ENCODE measurements around the gene ATP10D. TPM values are rescaled to one million over a fixed set of nuclear protein-coding genes. Genes with fewer than 3 reads are reported as not detected.
"Not testable (repeated sequence)": the region's sequence is repeated elsewhere in the genome, so short reads cannot be mapped to it uniquely, and the experiment has no call there.

ATP10D gene
- polyA plus RNA-seq, 4 donors, result 0.81 to 11.9 (median 3.6) TPM

DNA sequence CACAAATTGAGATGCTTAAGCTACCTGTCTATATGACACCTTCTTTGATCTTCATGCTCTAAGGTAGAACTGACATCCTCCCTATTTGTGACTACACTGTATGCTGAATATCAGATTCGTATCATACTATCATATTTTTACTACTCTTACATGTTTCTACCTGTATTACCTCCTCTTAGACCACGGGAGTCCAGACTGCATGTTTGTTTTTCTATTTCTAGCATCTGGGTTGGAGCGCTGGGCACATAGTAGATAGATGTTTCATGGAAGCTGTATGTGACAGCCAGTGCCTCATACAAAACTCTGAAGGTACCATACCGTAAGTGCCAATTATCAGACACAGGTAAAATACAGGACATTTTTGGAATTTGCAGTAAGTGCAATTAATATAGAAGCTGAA lies 47.6 kb downstream of the ATP10D start:
- Histone ChIP-seq H3K9me3 (ENCODE audit: control insufficient read depth in 2 of 2, insufficient read depth in 1 of 2, low read depth in 1 of 2, low read length in 1 of 2) (no peaks in the 10 kb centered on the region), H3K27me3 (ENCODE audit: control insufficient read depth in 3 of 3, insufficient read depth in 3 of 3, low read length in 3 of 3) (no peaks in the 10 kb centered on the region), H3K4me1 (ENCODE audit: control insufficient read depth in 3 of 3, insufficient read depth in 2 of 3, low read depth in 1 of 3, low read length in 2 of 3) (peaks cover 0 to 3% (median 0%) of the 10 kb centered on the region in 3 donors), H3K36me3 (ENCODE audit: control insufficient read depth in 3 of 3, insufficient read depth in 2 of 3, low read depth in 1 of 3, low read length in 3 of 3) (peaks cover 0 to 2% (median 0%) of the 10 kb centered on the region in 3 donors), H3K27ac (ENCODE audit: low read depth in 1 of 3, low read length in 2 of 3) (no peak overlapping the region), H3K4me3 (ENCODE audit: low read depth in 1 of 3, low read length in 3 of 3) (no peak overlapping the region)
- no peak for FAIRE-seq
- WGBS, 3 donors, result 76 to 89% (median 78%) methylated on average over 4 of the region's 4 CpGs
- DNase-seq, result no peak

- Histone ChIP-seq H3K27me3 (ENCODE audit: control insufficient read depth in 3 of 3, insufficient read depth in 3 of 3, low read length in 3 of 3) (no peaks in the 10 kb centered on the region), H3K36me3 (ENCODE audit: control insufficient read depth in 3 of 3, insufficient read depth in 2 of 3, low read depth in 1 of 3, low read length in 3 of 3) (peaks cover 0 to 5% (median 0%) of the 10 kb centered on the region in 3 donors), H3K4me1 (ENCODE audit: control insufficient read depth in 3 of 3, insufficient read depth in 2 of 3, low read depth in 1 of 3, low read length in 2 of 3) (peaks cover 0 to 3% (median 0%) of the 10 kb centered on the region in 3 donors), H3K4me3 (ENCODE audit: low read depth in 1 of 3, low read length in 3 of 3) (no peak overlapping the region), H3K27ac (ENCODE audit: low read depth in 1 of 3, low read length in 2 of 3) (no peak overlapping the region), H3K9me3 (ENCODE audit: control insufficient read depth in 2 of 2, insufficient read depth in 1 of 2, low read depth in 1 of 2, low read length in 1 of 2) (no peaks in the 10 kb centered on the region)
- no peak for DNase-seq
- WGBS, 3 donors, result 60 to 84% (median 68%) methylated on average over 4 of the region's 4 CpGs
- FAIRE-seq, result no peak
Measured at GRCh38 chr4:47533689-47534347, 48.7 kb downstream of the ATP10D start.

DNA sequence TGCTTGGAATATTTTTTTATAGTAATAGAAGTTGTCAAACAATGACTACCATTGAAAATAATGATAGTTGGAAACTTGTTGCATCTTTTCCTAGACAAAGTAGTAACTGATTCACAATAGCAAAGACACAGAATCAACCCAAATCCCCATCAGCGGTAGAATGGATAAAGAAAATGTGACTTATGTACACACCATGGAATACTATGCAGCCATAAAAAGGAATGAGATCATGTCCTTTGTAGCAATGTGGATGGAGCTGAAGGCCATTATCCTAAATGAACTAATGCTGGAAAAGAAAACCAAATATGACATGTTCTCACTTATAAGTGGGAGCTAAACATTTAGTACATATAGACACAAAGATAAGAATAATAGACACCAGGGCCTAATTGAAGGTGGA lies 49.7 kb downstream of the ATP10D start:
- no peak for DNase-seq
- H3K27ac ChIP-seq (ENCODE audit: low read depth in 1 of 3, low read length in 2 of 3), result no peak overlapping the region
- no peak overlapping the region for H3K4me3 ChIP-seq (ENCODE audit: low read depth in 1 of 3, low read length in 3 of 3)
- H3K27me3 ChIP-seq (ENCODE audit: control insufficient read depth in 3 of 3, insufficient read depth in 3 of 3, low read length in 3 of 3), result no peaks in the 10 kb centered on the region
- no peaks in the 10 kb centered on the region for H3K9me3 ChIP-seq (ENCODE audit: control insufficient read depth in 2 of 2, insufficient read depth in 1 of 2, low read depth in 1 of 2, low read length in 1 of 2)
- peaks cover 0 to 3% (median 0%) of the 10 kb centered on the region in 3 donors for H3K4me1 ChIP-seq (ENCODE audit: control insufficient read depth in 3 of 3, insufficient read depth in 2 of 3, low read depth in 1 of 3, low read length in 2 of 3)
- no peak for FAIRE-seq
- H3K36me3 ChIP-seq (ENCODE audit: control insufficient read depth in 3 of 3, insufficient read depth in 2 of 3, low read depth in 1 of 3, low read length in 3 of 3), result peaks cover 0 to 5% (median 0%) of the 10 kb centered on the region in 3 donors
- WGBS, 3 donors, result 95 to 100% (median 98%) methylated on average over 1 of the region's 1 CpG

GRCh38 chr4:47535567-47536147 lies 50.6 kb downstream of the ATP10D start:
- peak in 1 of 2 donors; percentile 9 for DNase-seq
- no peak for FAIRE-seq
- WGBS, 3 donors, result 89 to 96% (median 93%) methylated on average over 5 of the region's 5 CpGs
- no peaks in the 10 kb centered on the region for H3K9me3 ChIP-seq (ENCODE audit: control insufficient read depth in 2 of 2, insufficient read depth in 1 of 2, low read depth in 1 of 2, low read length in 1 of 2)
- no peak overlapping the region for H3K4me3 ChIP-seq (ENCODE audit: low read depth in 1 of 3, low read length in 3 of 3)
- H3K27ac ChIP-seq (ENCODE audit: low read depth in 1 of 3, low read length in 2 of 3), result no peak overlapping the region
- peaks cover 0 to 5% (median 0%) of the 10 kb centered on the region in 3 donors for H3K36me3 ChIP-seq (ENCODE audit: control insufficient read depth in 3 of 3, insufficient read depth in 2 of 3, low read depth in 1 of 3, low read length in 3 of 3)
- H3K4me1 ChIP-seq (ENCODE audit: control insufficient read depth in 3 of 3, insufficient read depth in 2 of 3, low read depth in 1 of 3, low read length in 2 of 3), result peaks cover 0 to 3% (median 0%) of the 10 kb centered on the region in 3 donors
- no peaks in the 10 kb centered on the region for H3K27me3 ChIP-seq (ENCODE audit: control insufficient read depth in 3 of 3, insufficient read depth in 3 of 3, low read length in 3 of 3)

DNA sequence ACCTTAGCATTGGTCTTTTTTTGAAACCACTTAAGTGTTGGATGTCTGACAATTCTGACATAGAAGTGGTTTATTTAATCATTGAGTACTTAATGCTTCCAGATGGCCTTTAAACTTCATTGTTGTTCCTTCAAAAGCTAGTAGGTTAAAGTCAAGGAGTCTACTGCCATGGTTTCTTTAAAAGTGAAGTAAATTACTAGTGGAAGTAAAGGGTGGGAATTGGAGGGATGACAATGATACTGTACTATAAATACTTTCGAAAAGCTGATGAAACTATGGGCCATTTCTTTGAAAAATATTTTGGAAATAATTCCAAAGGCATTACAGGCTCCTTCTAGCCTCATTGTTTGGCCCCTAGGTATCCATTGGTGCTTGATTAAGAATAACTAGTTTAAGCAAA lies 51.9 kb downstream of the ATP10D start:
- Histone ChIP-seq H3K4me3 (ENCODE audit: low read depth in 1 of 3, low read length in 3 of 3) (no peak overlapping the region), H3K36me3 (ENCODE audit: control insufficient read depth in 3 of 3, insufficient read depth in 2 of 3, low read depth in 1 of 3, low read length in 3 of 3) (peaks cover 0 to 6% (median 0%) of the 10 kb centered on the region in 3 donors), H3K9me3 (ENCODE audit: control insufficient read depth in 2 of 2, insufficient read depth in 1 of 2, low read depth in 1 of 2, low read length in 1 of 2) (no peaks in the 10 kb centered on the region), H3K27ac (ENCODE audit: low read depth in 1 of 3, low read length in 2 of 3) (no peak overlapping the region), H3K4me1 (ENCODE audit: control insufficient read depth in 3 of 3, insufficient read depth in 2 of 3, low read depth in 1 of 3, low read length in 2 of 3) (no peaks in the 10 kb centered on the region), H3K27me3 (ENCODE audit: control insufficient read depth in 3 of 3, insufficient read depth in 3 of 3, low read length in 3 of 3) (no peaks in the 10 kb centered on the region)
- no peak for DNase-seq
- no peak for FAIRE-seq
- WGBS, 3 donors, result 0% methylated on average over 1 of the region's 1 CpG

GRCh38 chr4:47538111-47538824 lies 53.2 kb downstream of the ATP10D start:
- no peak overlapping the region for H3K4me3 ChIP-seq (ENCODE audit: low read depth in 1 of 3, low read length in 3 of 3)
- WGBS, 3 donors, result 89 to 93% (median 91%) methylated on average over 3 of the region's 3 CpGs

DNA sequence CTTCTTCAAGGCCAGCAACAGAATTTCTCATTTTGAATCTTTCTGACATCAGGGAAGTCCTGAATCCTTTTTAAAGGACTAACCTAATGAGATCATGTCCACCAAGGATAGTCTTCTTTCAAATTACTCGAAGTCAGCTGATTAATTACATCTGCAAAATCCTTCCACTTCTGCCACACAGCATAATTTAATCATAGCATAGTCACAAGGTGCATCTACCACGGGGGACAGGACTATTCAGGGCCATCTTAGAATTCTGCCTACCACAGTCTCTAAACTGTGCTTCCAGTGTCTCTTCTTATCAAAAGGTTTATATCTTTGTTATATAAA lies 53.7 kb downstream of the ATP10D start:
- Histone ChIP-seq H3K27me3 (ENCODE audit: control insufficient read depth in 3 of 3, insufficient read depth in 3 of 3, low read length in 3 of 3) (no peaks in the 10 kb centered on the region), H3K36me3 (ENCODE audit: control insufficient read depth in 3 of 3, insufficient read depth in 2 of 3, low read depth in 1 of 3, low read length in 3 of 3) (peaks cover 0 to 10% (median 0%) of the 10 kb centered on the region in 3 donors), H3K4me1 (ENCODE audit: control insufficient read depth in 3 of 3, insufficient read depth in 2 of 3, low read depth in 1 of 3, low read length in 2 of 3) (no peaks in the 10 kb centered on the region), H3K9me3 (ENCODE audit: control insufficient read depth in 2 of 2, insufficient read depth in 1 of 2, low read depth in 1 of 2, low read length in 1 of 2) (no peaks in the 10 kb centered on the region), H3K27ac (ENCODE audit: low read depth in 1 of 3, low read length in 2 of 3) (no peak overlapping the region), H3K4me3 (ENCODE audit: low read depth in 1 of 3, low read length in 3 of 3) (no peak overlapping the region)
- 76 to 83% (median 82%) methylated on average over 2 of the region's 2 CpGs for WGBS, 3 donors
- FAIRE-seq, result no peak
- no peak for DNase-seq

More at GRCh38 chr4:47538111-47538824, 53.2 kb downstream of the ATP10D start:
- Histone ChIP-seq H3K36me3 (ENCODE audit: control insufficient read depth in 3 of 3, insufficient read depth in 2 of 3, low read depth in 1 of 3, low read length in 3 of 3) (peaks cover 0 to 10% (median 0%) of the 10 kb centered on the region in 3 donors), H3K4me1 (ENCODE audit: control insufficient read depth in 3 of 3, insufficient read depth in 2 of 3, low read depth in 1 of 3, low read length in 2 of 3) (no peaks in the 10 kb centered on the region), H3K27ac (ENCODE audit: low read depth in 1 of 3, low read length in 2 of 3) (no peak overlapping the region), H3K27me3 (ENCODE audit: control insufficient read depth in 3 of 3, insufficient read depth in 3 of 3, low read length in 3 of 3) (no peaks in the 10 kb centered on the region), H3K9me3 (ENCODE audit: control insufficient read depth in 2 of 2, insufficient read depth in 1 of 2, low read depth in 1 of 2, low read length in 1 of 2) (no peaks in the 10 kb centered on the region)
- no peak for DNase-seq
- peak; percentile 23 for FAIRE-seq

GRCh38 chr4:47542640-47543039 lies 57.6 kb downstream of the ATP10D start:
- not testable (repeated sequence) for H3K4me3 ChIP-seq (ENCODE audit: low read depth in 1 of 3, low read length in 3 of 3); FAIRE-seq
- 80 to 91% (median 80%) methylated on average over 4 of the region's 5 CpGs for WGBS, 3 donors

More at GRCh38 chr4:47542640-47543039, 57.6 kb downstream of the ATP10D start:
- H3K4me1 ChIP-seq (ENCODE audit: control insufficient read depth in 3 of 3, insufficient read depth in 2 of 3, low read depth in 1 of 3, low read length in 2 of 3); DNase-seq; H3K27me3 ChIP-seq (ENCODE audit: control insufficient read depth in 3 of 3, insufficient read depth in 3 of 3, low read length in 3 of 3); H3K27ac ChIP-seq (ENCODE audit: low read depth in 1 of 3, low read length in 2 of 3); H3K9me3 ChIP-seq (ENCODE audit: control insufficient read depth in 2 of 2, insufficient read depth in 1 of 2, low read depth in 1 of 2, low read length in 1 of 2): not testable (repeated sequence)
- H3K36me3 ChIP-seq (ENCODE audit: control insufficient read depth in 3 of 3, insufficient read depth in 2 of 3, low read depth in 1 of 3, low read length in 3 of 3), result peaks cover 0 to 11% (median 7%) of the 10 kb centered on the region in 3 donors
